ENCODE measurements around the gene PGAP2. TPM values are rescaled to one million over a fixed set of nuclear protein-coding genes. Genes with fewer than 3 reads are reported as not detected.
"Not testable (repeated sequence)": the region's sequence is repeated elsewhere in the genome, so short reads cannot be mapped to it uniquely, and the experiment has no call there.

Gene PGAP2
- total RNA-seq, 2 experiments from 2014 or later: 33.1 to 36.7 TPM

GRCh38 chr11:3810951-3811350 lies 2.6 kb downstream of the PGAP2 start:
- Mint-ChIP-seq H3K4me1 (ENCODE audit: low read depth) (peaks cover 16% of the 10 kb centered on the region), H3K27ac (no peak overlapping the region), H3K9me3 (no peaks in the 10 kb centered on the region), H3K4me3 (no peak overlapping the region), H3K36me3 (ENCODE audit: low read depth) (peaks cover 6% of the 10 kb centered on the region), H3K27me3 (no peaks in the 10 kb centered on the region)
- DNase-seq (no peak), ATAC-seq (no peak)
- no peak for TF ChIP-seq CTCF (IDR thresholded peaks at IDR 0.05)
- ChIA-PET CTCF (interaction anchor here (1.3 to 5.4 kb wide), 3 partner anchors 14 to 262 kb away, joined by 6 to 43 read pairs (median 7); no protein-coding TSS in a partner anchor), POLR2A (interaction anchor here (0.6 to 3.4 kb wide), 5 partner anchors 8 to 336 kb away, joined by 3 to 16 read pairs (median 4); partner anchors contain the start of gene RHOG)
- intact Hi-C loops (cut with micrococcal nuclease): no loop called here

- H3K4me1 Mint-ChIP-seq (ENCODE audit: low read depth); H3K36me3 Mint-ChIP-seq (ENCODE audit: low read depth); intact Hi-C loops (cut with micrococcal nuclease); ATAC-seq; H3K27me3 Mint-ChIP-seq; H3K4me3 Mint-ChIP-seq; DNase-seq; H3K9me3 Mint-ChIP-seq; H3K27ac Mint-ChIP-seq: not testable (repeated sequence)
- ChIA-PET CTCF (interaction anchor here (1.1 kb wide), 1 partner anchor 40 kb away, joined by 5 read pairs; no protein-coding TSS in a partner anchor), POLR2A (interaction anchor here (1.7 kb wide), 1 partner anchor 14 kb away, joined by 5 read pairs; no protein-coding TSS in a partner anchor)
Measured at GRCh38 chr11:3814832-3815231, 6.5 kb downstream of the PGAP2 start.

GRCh38 chr11:3815845-3816244 lies 7.5 kb downstream of the PGAP2 start:
- H3K9me3 Mint-ChIP-seq: no peaks in the 10 kb centered on the region
- intact Hi-C loops (cut with micrococcal nuclease): no loop called here
- TF ChIP-seq CTCF (IDR thresholded peaks at IDR 0.05): no peak
- DNase-seq (no peak), ATAC-seq (no peak)
- no peaks in the 10 kb centered on the region for H3K27me3 Mint-ChIP-seq
- H3K36me3 Mint-ChIP-seq (ENCODE audit: low read depth): peaks cover 10% of the 10 kb centered on the region
- CTCF ChIA-PET: interaction anchor here (2.6 kb wide), 1 partner anchor 257 kb away, joined by 8 read pairs; no protein-coding TSS in a partner anchor
- POLR2A ChIA-PET: interaction anchor here (0.5 to 1.3 kb wide), 2 partner anchors 12 to 159 kb away, joined by 3 read pairs; no protein-coding TSS in a partner anchor
- H3K4me1 Mint-ChIP-seq (ENCODE audit: low read depth): no peaks in the 10 kb centered on the region
- H3K4me3 Mint-ChIP-seq: no peak overlapping the region
- H3K27ac Mint-ChIP-seq: no peak overlapping the region

- CTCF ChIA-PET: interaction anchor here (1.1 to 2.6 kb wide), 2 partner anchors 9 to 256 kb away, joined by 4 to 8 read pairs; partner anchors contain the start of gene PGAP2
- Mint-ChIP-seq H3K4me1 (ENCODE audit: low read depth) (no peaks in the 10 kb centered on the region), H3K27ac (no peak overlapping the region), H3K27me3 (no peaks in the 10 kb centered on the region), H3K9me3 (no peaks in the 10 kb centered on the region), H3K36me3 (ENCODE audit: low read depth) (peaks cover 8% of the 10 kb centered on the region), H3K4me3 (no peak overlapping the region)
- intact Hi-C loops (cut with micrococcal nuclease): no loop called here
- TF ChIP-seq CTCF (IDR thresholded peaks at IDR 0.05): no peak
- ATAC-seq: no peak
- POLR2A ChIA-PET: interaction anchor here (1.3 to 1.8 kb wide), 2 partner anchors 12 to 38 kb away, joined by 3 to 4 read pairs; no protein-coding TSS in a partner anchor
- no peak for DNase-seq
Measured at GRCh38 chr11:3816673-3817072, 8.3 kb downstream of the PGAP2 start.

GRCh38 chr11:3817181-3817800 lies 8.9 kb downstream of the PGAP2 start:
- peaks cover 8% of the 10 kb centered on the region for H3K36me3 Mint-ChIP-seq (ENCODE audit: low read depth)
- ChIA-PET POLR2A (interaction anchor here (1.3 to 1.8 kb wide), 2 partner anchors 11 to 37 kb away, joined by 3 to 4 read pairs; no protein-coding TSS in a partner anchor), CTCF (interaction anchor here (1.1 to 3.8 kb wide), 3 partner anchors 9 to 255 kb away, joined by 4 to 32 read pairs (median 8); partner anchors contain the start of gene PGAP2)
- no peaks in the 10 kb centered on the region for H3K9me3 Mint-ChIP-seq
- H3K27ac Mint-ChIP-seq: no peak overlapping the region
- DNase-seq (no peak), ATAC-seq (no peak)
- no peak for TF ChIP-seq CTCF (IDR thresholded peaks at IDR 0.05)
- H3K27me3 Mint-ChIP-seq: no peaks in the 10 kb centered on the region
- intact Hi-C loops (cut with micrococcal nuclease): no loop called here
- H3K4me3 Mint-ChIP-seq: no peak overlapping the region
- H3K4me1 Mint-ChIP-seq (ENCODE audit: low read depth): no peaks in the 10 kb centered on the region
